Stomach (tissue), 9 donors: ENCODE measurements around the gene GPC5. TPM values are rescaled to one million over a fixed set of nuclear protein-coding genes. Genes with fewer than 3 reads are reported as not detected.

Experiments used
- DNase-seq, 2 donors: peaks; one replicate each; pipeline versions ENCODE4 v3.0.0 to v3.0.0-alpha.2; 2013 to 2019
- H3K27ac ChIP-seq, 5 donors: fragments of 200-600 bp in 4 of 5; sonication (generic) in 4 of 5; one replicate each; pipeline ENCODE4 v1.5.1; 2013 to 2019; ENCODE audit warnings: mild to moderate bottlenecking in 1 of 5, moderate library complexity in 1 of 5
- H3K27me3 ChIP-seq, 3 donors: fragments of 200-600 bp; sonication (generic); one replicate each; pipeline ENCODE4 v1.5.1; 2017 to 2019; ENCODE audit warnings: mixed run types in 1 of 3
- H3K36me3 ChIP-seq, 4 donors: fragments of 200-600 bp; sonication (generic); 1 replicate in 3 of 4; 2 replicates in 1 of 4; pipeline ENCODE4 v1.5.1; 2016 to 2019
- H3K4me1 ChIP-seq, 4 donors: fragments of 200-600 bp; sonication (generic); one replicate each; pipeline ENCODE4 v1.5.1; 2016 to 2019
- H3K4me3 ChIP-seq, 4 donors: fragments of 200-600 bp; sonication (generic) in 3 of 4; one replicate each; pipeline ENCODE4 v1.5.1; 2016 to 2019; ENCODE audit warnings: mild to moderate bottlenecking in 1 of 4
- H3K9me3 ChIP-seq, 4 donors: fragments of 200-600 bp; sonication (generic); one replicate each; pipeline ENCODE4 v1.5.1; 2016 to 2019
- CTCF ChIP-seq, 7 experiments: fragments of 450-650 bp in 4 of 7; fragments of 200-600 bp in 3 of 7; sonication (generic) in 3 of 7; IDR thresholded peaks; one replicate each; pipeline ENCODE4 v1.5.1; 2016 to 2019; ENCODE audit warnings: antibody characterized with exemption in 7 of 7, control low read depth in 2 of 7, mild to moderate bottlenecking in 1 of 7
- EP300 ChIP-seq: sonication (generic); formaldehyde crosslinking; IDR thresholded peaks from one replicate; pipeline ENCODE4 v1.6.1; 2017; ENCODE audit warnings: antibody characterized with exemption
- POLR2A ChIP-seq, 4 donors: fragments of 450-650 bp; IDR thresholded peaks; one replicate each; pipeline ENCODE4 v1.6.1; 2016; ENCODE audit warnings: antibody characterized with exemption in 4 of 4, control low read depth in 2 of 4, mild to moderate bottlenecking in 1 of 4, moderate library complexity in 1 of 4
- POLR2AphosphoS5 ChIP-seq, 3 donors: sonication (generic); formaldehyde crosslinking; IDR thresholded peaks; one replicate each; pipeline ENCODE4 v1.6.1; 2016; ENCODE audit warnings: antibody characterized with exemption in 3 of 3
- WGBS, 5 donors: extraction: QIAGEN DNeasy Blood & Tissue Kit in 3 of 5; methylation state at CpG; one replicate each; pipeline versions ENCODE4 v1.1.5 to v1.1.7; 2013 to 2018; 5-methylcytosine and 5-hydroxymethylcytosine counted together
- intact Hi-C: fragments of 100-400 bp; cut with DNase I; formaldehyde crosslinking; loops from one replicate; pipeline ENCODE4 v1.15.1; 2023; ENCODE audit warnings: low total_unique reads
- polyA plus RNA-seq, 3 donors: library from polyadenylated mRNA; stranded (reverse); fragments of 200-250 nt; gene quantifications; one replicate each; pipeline ENCODE4 v1.2.3, GENCODE V29; 2013
- total RNA-seq, 5 donors: library from RNA; depleted of rRNA; stranded (reverse); fragments of >200 nt; gene quantifications; one replicate each; pipeline versions ENCODE4 v1.1.0 to v1.2.3, GENCODE V29; 2014 to 2016
- donor health status: healthy with polysubstance abuse.
- donor health status: Bipolar disorder and iron deficiency.
- donor health status: healthy.

The GPC5 gene
- total and polyA plus RNA-seq, 8 donors = 0.87 to 2.8 TPM; not detected in 6

DNA sequence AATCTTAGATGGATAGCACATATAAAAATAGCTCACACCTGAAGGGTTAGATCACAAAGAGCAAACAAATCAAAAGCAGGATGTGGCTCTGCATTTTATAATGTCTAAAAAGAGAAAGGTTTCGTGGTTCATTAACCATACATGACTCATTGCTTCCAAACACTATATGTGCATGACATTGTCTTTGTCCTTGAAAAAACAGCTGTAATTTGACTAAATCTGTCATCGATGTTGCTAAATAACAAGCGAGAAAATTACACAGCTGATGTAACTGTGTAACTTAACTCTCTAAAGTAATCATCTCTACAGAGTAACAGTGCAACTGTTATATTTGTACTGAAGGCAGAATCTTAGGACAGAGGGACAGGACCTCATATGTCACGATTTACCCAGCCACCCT is 1445.1 kb downstream of the GPC5 start:
- TF ChIP-seq CTCF (IDR thresholded peaks at IDR 0.05) = no peak
- TF ChIP-seq POLR2AphosphoS5 (IDR thresholded peaks at IDR 0.05) = no peak
- no peak for TF ChIP-seq POLR2A (IDR thresholded peaks at IDR 0.05)
- TF ChIP-seq EP300 = no peak
- DNase-seq = peak in 1 of 2 donors; percentile 38
- H3K4me1 ChIP-seq = no peaks in the 10 kb centered on the region
- H3K36me3 ChIP-seq = no peaks in the 10 kb centered on the region
- H3K9me3 ChIP-seq = peaks cover 0 to 8% (median 0%) of the 10 kb centered on the region in 4 donors
- no peak overlapping the region for H3K4me3 ChIP-seq
- intact Hi-C loops = no loop called here
- no peaks in the 10 kb centered on the region for H3K27me3 ChIP-seq
- H3K27ac ChIP-seq = no peak overlapping the region
- 23 to 31% (median 27%) methylated on average over 4 of the region's 4 CpGs for WGBS, 5 donors

- H3K27me3 ChIP-seq = no peaks in the 10 kb centered on the region
- TF ChIP-seq CTCF (IDR thresholded peaks at IDR 0.05) = no peak
- TF ChIP-seq POLR2A (IDR thresholded peaks at IDR 0.05) = no peak
- TF ChIP-seq POLR2AphosphoS5 (IDR thresholded peaks at IDR 0.05) = no peak
- TF ChIP-seq EP300 = no peak
- DNase-seq = no peak
- no peak overlapping the region for H3K4me3 ChIP-seq
- H3K36me3 ChIP-seq = no peaks in the 10 kb centered on the region
- no peaks in the 10 kb centered on the region for H3K9me3 ChIP-seq
- H3K4me1 ChIP-seq = no peaks in the 10 kb centered on the region
- no peak overlapping the region for H3K27ac ChIP-seq
- intact Hi-C loops = no loop called here
These were observed 1451.0 kb downstream of the GPC5 start for GRCh38 chr13:92849381-92849780.

DNA sequence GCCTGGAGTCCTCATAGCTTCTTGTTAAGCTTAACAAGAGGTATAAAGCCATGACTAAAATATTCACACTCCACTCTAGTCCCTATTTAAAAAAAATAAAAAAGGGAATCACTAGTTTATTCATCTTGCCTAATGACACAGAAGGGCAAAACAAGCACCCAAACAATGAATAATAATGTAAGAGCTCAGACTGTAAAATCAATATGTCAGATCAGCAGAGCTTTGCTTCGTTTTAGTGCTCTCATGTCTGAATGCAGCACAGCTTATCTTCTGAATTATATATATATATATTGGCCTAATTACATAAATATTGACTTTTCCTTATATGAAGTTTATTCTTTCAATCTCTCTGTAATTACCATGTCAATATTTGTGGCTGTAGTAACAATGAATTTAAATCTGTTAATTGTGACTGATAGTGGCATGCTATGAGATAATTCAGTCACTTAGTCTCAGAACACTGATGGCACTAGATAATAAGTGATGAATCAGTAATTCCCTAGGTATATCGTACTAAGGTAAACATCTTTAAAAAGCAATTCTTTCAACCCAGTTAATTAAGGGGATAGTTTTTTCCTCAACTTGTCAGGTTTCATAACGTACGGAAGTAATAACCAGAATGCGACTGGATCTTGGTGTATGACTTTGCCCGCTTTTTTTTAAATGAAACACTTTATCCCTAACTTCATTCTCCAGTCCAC is 1466.3 kb downstream of the GPC5 start:
- no peak for DNase-seq
- H3K27me3 ChIP-seq = no peaks in the 10 kb centered on the region
- H3K9me3 ChIP-seq = peaks cover 0 to 3% (median 0%) of the 10 kb centered on the region in 4 donors
- no peaks in the 10 kb centered on the region for H3K36me3 ChIP-seq
- H3K27ac ChIP-seq = no peak overlapping the region
- no peak overlapping the region for H3K4me3 ChIP-seq
- no peaks in the 10 kb centered on the region for H3K4me1 ChIP-seq
- WGBS, 5 donors = 44 to 66% (median 60%) methylated on average over 6 of the region's 6 CpGs
- no peak for TF ChIP-seq POLR2A (IDR thresholded peaks at IDR 0.05)
- TF ChIP-seq POLR2AphosphoS5 (IDR thresholded peaks at IDR 0.05) = no peak
- TF ChIP-seq EP300 = no peak
- TF ChIP-seq CTCF (IDR thresholded peaks at IDR 0.05) = no peak
- intact Hi-C loops = no loop called here

GRCh38 chr13:92873029-92873428 is 1474.6 kb downstream of the GPC5 start:
- Histone ChIP-seq H3K27me3 (no peaks in the 10 kb centered on the region), H3K4me1 (no peaks in the 10 kb centered on the region), H3K4me3 (no peak overlapping the region), H3K27ac (no peak overlapping the region), H3K9me3 (no peaks in the 10 kb centered on the region), H3K36me3 (no peaks in the 10 kb centered on the region)
- no peak for DNase-seq
- TF ChIP-seq POLR2A (IDR thresholded peaks at IDR 0.05) = no peak
- no peak for TF ChIP-seq CTCF (IDR thresholded peaks at IDR 0.05)
- no peak for TF ChIP-seq EP300
- TF ChIP-seq POLR2AphosphoS5 (IDR thresholded peaks at IDR 0.05) = no peak
- intact Hi-C loops = no loop called here
- WGBS, 5 donors = 55 to 76% (median 64%) methylated on average over 3 of the region's 3 CpGs
